Neural cell (in vitro differentiated cells): Measurements from ENCODE around the gene FOXD4L1.
"Not testable (repeated sequence)": the region's sequence is repeated elsewhere in the genome, so short reads cannot be mapped to it uniquely, and the experiment has no call there.

Source experiments
- CTCF ChIP-seq: fragments of 450-650 bp; IDR thresholded peaks from 2 replicates; pipeline ENCODE4 v1.5.1; 2014; ENCODE audit warnings: antibody characterized with exemption, mild to moderate bottlenecking, moderate library complexity; ENCODE audit not compliant: poor library complexity, severe bottlenecking
- TAF1 ChIP-seq: IDR thresholded peaks from 2 replicates; pipeline ENCODE4 v1.6.1; 2012; ENCODE audit warnings: low read depth

GRCh38 chr2:113498365-113498764 lies at the start of gene FOXD4L1:
- not testable (repeated sequence) for TF ChIP-seq TAF1, CTCF
